Hematopoietic multipotent progenitor cell treated with erythropoietin and hydrocortisone succinate and interleukin-3 and kit ligand, for 15 days (in vitro differentiated cells): Measurements from ENCODE around the gene RNF13.

Experiments
- DNase-seq: peaks from one replicate; pipeline ENCODE4 v3.0.0-alpha.2; 2015; ENCODE audit warnings: low spot score

RNF13 gene

GRCh38 chr3:149812606-149813366 is at the start of gene RNF13:
Gene RNF13 (plus strand): TSS chr3:149813215. CDS start chr3:149846027, 32,812 bp downstream.
- peak; percentile 92 for DNase-seq

- no peak for DNase-seq
Measured at GRCh38 chr3:149763565-149764195, 49.3 kb upstream of the RNF13 start.

- DNase-seq: no peak
Measured at GRCh38 chr3:149764302-149764701, 48.7 kb upstream of the RNF13 start.

GRCh38 chr3:149765762-149766334 is 47.2 kb upstream of the RNF13 start:
- no peak for DNase-seq

GRCh38 chr3:149767720-149768119 is 45.3 kb upstream of the RNF13 start:
- no peak for DNase-seq

- no peak for DNase-seq
Measured at GRCh38 chr3:149768704-149769103, 44.3 kb upstream of the RNF13 start.

GRCh38 chr3:149770246-149770645 is 42.8 kb upstream of the RNF13 start:
- no peak for DNase-seq

- peak; percentile 41 for DNase-seq
Measured at GRCh38 chr3:149771652-149772271, 41.3 kb upstream of the RNF13 start.

GRCh38 chr3:149772861-149773260 is 40.2 kb upstream of the RNF13 start:
- no peak for DNase-seq

- DNase-seq: no peak
Measured at GRCh38 chr3:149776170-149776569, 36.8 kb upstream of the RNF13 start.

GRCh38 chr3:149777414-149778214 is 35.4 kb upstream of the RNF13 start:
- no peak for DNase-seq

GRCh38 chr3:149781211-149781610 is 31.8 kb upstream of the RNF13 start:
- DNase-seq: no peak

GRCh38 chr3:149781741-149782140 is 31.3 kb upstream of the RNF13 start:
- DNase-seq: no peak

- DNase-seq: no peak
Measured at GRCh38 chr3:149783576-149783975, 29.4 kb upstream of the RNF13 start.

GRCh38 chr3:149784064-149784704 is 28.8 kb upstream of the RNF13 start:
- no peak for DNase-seq

GRCh38 chr3:149790268-149790667 is 22.7 kb upstream of the RNF13 start:
- no peak for DNase-seq

GRCh38 chr3:149790698-149791097 is 22.3 kb upstream of the RNF13 start:
- DNase-seq: no peak

- DNase-seq: no peak
Measured at GRCh38 chr3:149792452-149793270, 20.4 kb upstream of the RNF13 start, which contains the start of gene ANKUB1. Gene ANKUB1 (minus strand): TSS chr3:149792554. CDS start chr3:149792366, 188 bp downstream.

- no peak for DNase-seq
Measured at GRCh38 chr3:149796026-149796425, 17.0 kb upstream of the RNF13 start.

- DNase-seq: no peak
Measured at GRCh38 chr3:149800693-149801092, 12.3 kb upstream of the RNF13 start.
